ENCODE measurements around the gene ZFR. TPM values are rescaled to one million over a fixed set of nuclear protein-coding genes. Genes with fewer than 3 reads are reported as not detected.

Gene ZFR
- polyA plus RNA-seq, 3 donors: 29.8 to 81.8 (median 62.3) TPM

DNA sequence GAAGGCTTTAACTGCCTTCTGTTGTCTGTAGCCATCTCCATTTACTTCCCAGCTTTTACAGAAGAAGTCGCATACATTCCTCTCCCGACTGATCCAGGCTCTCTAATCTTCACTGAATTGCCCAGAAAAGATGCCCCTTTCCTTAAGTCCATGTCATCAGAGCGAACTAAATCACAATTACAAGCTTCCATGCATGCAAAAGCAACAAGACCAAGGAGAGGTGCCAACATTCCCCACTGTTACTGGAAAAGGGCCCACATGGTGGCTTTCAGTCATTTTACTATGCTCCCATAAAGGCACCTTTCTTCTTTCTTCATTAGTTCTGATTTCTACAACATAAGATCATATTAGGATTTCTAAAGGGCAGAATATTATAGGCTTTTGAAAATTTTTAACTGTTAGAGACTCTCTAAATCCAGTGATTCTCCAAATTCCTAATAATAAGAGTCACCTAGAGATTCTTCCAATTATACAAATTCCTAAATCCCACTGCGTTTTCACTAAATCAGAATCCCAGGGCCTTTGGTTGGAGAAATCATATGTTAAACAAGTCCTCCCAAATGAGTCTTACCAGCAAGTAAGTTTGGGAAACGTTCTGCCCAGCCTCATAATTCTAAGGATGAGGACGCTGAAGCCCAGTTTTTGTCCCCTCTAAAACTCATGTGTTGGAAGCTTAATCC is 17.0 kb upstream of the ZFR start:
- Histone ChIP-seq H3K36me3 (replicated peaks in 1 of 2; ENCODE audit: control insufficient read depth in 1 of 2, insufficient read depth in 2 of 2, low read length in 2 of 2) (no peaks in the 10 kb centered on the region), H3K79me2 (ENCODE audit: insufficient read depth, low read length) (no peaks in the 10 kb centered on the region), H4K20me1 (ENCODE audit: insufficient read depth, low read length) (no peaks in the 10 kb centered on the region), H3K27me3 (ENCODE audit: control insufficient read depth in 2 of 2, insufficient read depth in 2 of 2, low read length in 2 of 2) (no peaks in the 10 kb centered on the region), H3K27ac (ENCODE audit: low read depth in 1 of 2, low read length in 2 of 2) (no peak overlapping the region), H3K4me1 (ENCODE audit: control insufficient read depth in 1 of 2, insufficient read depth in 2 of 2, low read length in 2 of 2) (no peaks in the 10 kb centered on the region), H3K4me3 (replicated peaks in 1 of 3; ENCODE audit: low read depth in 2 of 3, low read length in 3 of 3) (no peak overlapping the region), H3K9ac (ENCODE audit: insufficient read depth, low read length, poor library complexity, severe bottlenecking) (no peak overlapping the region), H3K9me3 (replicated peaks in 1 of 2; ENCODE audit: control insufficient read depth in 1 of 2, insufficient read depth in 1 of 2, low read length in 2 of 2) (peaks cover 0 to 5% of the 10 kb centered on the region in 2 donors), H3K4me2 (replicated peaks; ENCODE audit: extremely low read depth, low read length, poor library complexity, severe bottlenecking) (no peak overlapping the region), H2AFZ (ENCODE audit: insufficient read depth, low read depth, low read length, poor library complexity, severe bottlenecking) (no peak overlapping the region)
- TF ChIP-seq, protein P1, sequence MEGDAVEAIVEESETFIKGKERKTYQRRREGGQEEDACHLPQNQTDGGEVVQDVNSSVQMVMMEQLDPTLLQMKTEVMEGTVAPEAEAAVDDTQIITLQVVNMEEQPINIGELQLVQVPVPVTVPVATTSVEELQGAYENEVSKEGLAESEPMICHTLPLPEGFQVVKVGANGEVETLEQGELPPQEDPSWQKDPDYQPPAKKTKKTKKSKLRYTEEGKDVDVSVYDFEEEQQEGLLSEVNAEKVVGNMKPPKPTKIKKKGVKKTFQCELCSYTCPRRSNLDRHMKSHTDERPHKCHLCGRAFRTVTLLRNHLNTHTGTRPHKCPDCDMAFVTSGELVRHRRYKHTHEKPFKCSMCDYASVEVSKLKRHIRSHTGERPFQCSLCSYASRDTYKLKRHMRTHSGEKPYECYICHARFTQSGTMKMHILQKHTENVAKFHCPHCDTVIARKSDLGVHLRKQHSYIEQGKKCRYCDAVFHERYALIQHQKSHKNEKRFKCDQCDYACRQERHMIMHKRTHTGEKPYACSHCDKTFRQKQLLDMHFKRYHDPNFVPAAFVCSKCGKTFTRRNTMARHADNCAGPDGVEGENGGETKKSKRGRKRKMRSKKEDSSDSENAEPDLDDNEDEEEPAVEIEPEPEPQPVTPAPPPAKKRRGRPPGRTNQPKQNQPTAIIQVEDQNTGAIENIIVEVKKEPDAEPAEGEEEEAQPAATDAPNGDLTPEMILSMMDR (IDR thresholded peaks at IDR 0.05): no peak
- Mint-ChIP-seq H3K4me3 (no peak overlapping the region), H3K27me3 (ENCODE audit: low read depth in 3 of 3) (peaks cover 0 to 2% (median 1%) of the 10 kb centered on the region in 3 donors), H3K27ac (no peak overlapping the region), H3K9me3 (peaks cover 0 to 7% (median 2%) of the 10 kb centered on the region in 7 donors), H3K36me3 (no peaks in the 10 kb centered on the region), H3K4me1 (no peaks in the 10 kb centered on the region)
- WGBS (ENCODE audit: insufficient coverage): 87% methylated on average over 2 of the region's 6 CpGs
- intact Hi-C loops (cut with micrococcal nuclease): no loop called here
- DNase-seq: no peak

DNA sequence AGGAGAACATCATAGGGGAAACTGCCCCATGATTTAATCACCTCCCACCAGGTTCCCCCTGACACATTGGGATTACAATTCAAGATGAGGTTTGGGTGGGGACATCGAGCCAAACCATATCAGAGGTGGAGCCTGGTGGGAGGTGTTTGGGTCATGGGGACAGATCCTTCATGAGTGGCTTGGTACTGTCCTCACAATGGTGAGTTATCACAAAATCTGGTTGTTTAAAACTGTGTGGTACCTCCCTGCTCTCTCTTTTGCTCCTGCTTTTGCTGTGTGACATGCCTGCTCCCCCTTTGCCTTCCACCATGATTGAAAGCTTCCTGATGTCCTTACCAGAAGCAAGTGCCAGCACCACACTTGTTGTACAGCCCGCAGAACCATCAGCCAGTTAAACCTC is 16.2 kb upstream of the ZFR start:
- no peak overlapping the region for H3K9ac ChIP-seq (ENCODE audit: insufficient read depth, low read length, poor library complexity, severe bottlenecking)
- H3K79me2 ChIP-seq (ENCODE audit: insufficient read depth, low read length): no peaks in the 10 kb centered on the region
- H3K4me2 ChIP-seq (replicated peaks; ENCODE audit: extremely low read depth, low read length, poor library complexity, severe bottlenecking): no peak overlapping the region
- Mint-ChIP-seq H3K9me3 (peaks cover 0 to 4% (median 2%) of the 10 kb centered on the region in 7 donors), H3K4me3 (no peak overlapping the region), H3K27ac (no peak overlapping the region), H3K4me1 (no peaks in the 10 kb centered on the region), H3K36me3 (no peaks in the 10 kb centered on the region), H3K27me3 (ENCODE audit: low read depth in 3 of 3) (peaks cover 0 to 1% (median 0%) of the 10 kb centered on the region in 3 donors)
- TF ChIP-seq, protein P1 (IDR thresholded peaks at IDR 0.05): no peak
- peaks cover 0 to 5% of the 10 kb centered on the region in 2 donors for H3K9me3 ChIP-seq (replicated peaks in 1 of 2; ENCODE audit: control insufficient read depth in 1 of 2, insufficient read depth in 1 of 2, low read length in 2 of 2)
- H3K36me3 ChIP-seq (replicated peaks in 1 of 2; ENCODE audit: control insufficient read depth in 1 of 2, insufficient read depth in 2 of 2, low read length in 2 of 2): no peaks in the 10 kb centered on the region
- no peaks in the 10 kb centered on the region for H3K27me3 ChIP-seq (ENCODE audit: control insufficient read depth in 2 of 2, insufficient read depth in 2 of 2, low read length in 2 of 2)
- DNase-seq: no peak
- no peaks in the 10 kb centered on the region for H3K4me1 ChIP-seq (ENCODE audit: control insufficient read depth in 1 of 2, insufficient read depth in 2 of 2, low read length in 2 of 2)
- intact Hi-C loops (cut with micrococcal nuclease): no loop called here
- no peak overlapping the region for H2AFZ ChIP-seq (ENCODE audit: insufficient read depth, low read depth, low read length, poor library complexity, severe bottlenecking)
- no peak overlapping the region for H3K27ac ChIP-seq (ENCODE audit: low read depth in 1 of 2, low read length in 2 of 2)
- no peaks in the 10 kb centered on the region for H4K20me1 ChIP-seq (ENCODE audit: insufficient read depth, low read length)
- no CpG with 5 or more reads among the region's 2 CpGs for WGBS (ENCODE audit: insufficient coverage)
- no peak overlapping the region for H3K4me3 ChIP-seq (replicated peaks in 1 of 3; ENCODE audit: low read depth in 2 of 3, low read length in 3 of 3)

All from CD14-positive monocyte (primary cell).